Activated B cell treated with CpG ODN at 0.5 μM for 24 hours (primary cell): ENCODE results near the gene CSNK2A1. TPM values are rescaled to one million over a fixed set of nuclear protein-coding genes. Genes with fewer than 3 reads are reported as not detected.

Source experiments
- ATAC-seq: fragments of 200-7000 bp; cut with Tn5 transposase; one replicate; pipeline ENCODE4 v1.10.0; 2021; ENCODE audit warnings: low read depth, mild to moderate bottlenecking, moderate library complexity
- CTCF ChIA-PET: fragments of 350-600 bp; sonication (Branson Sonifier 250); formaldehyde crosslinking; loops from one replicate; lab custom pipeline; 2021; ENCODE audit warnings: antibody characterized with exemption; lab: Charles Lee
- POLR2A ChIA-PET: fragments of 350-600 bp; sonication (Branson Sonifier 250); formaldehyde crosslinking; loops from one replicate; lab custom pipeline; 2021; ENCODE audit warnings: antibody characterized with exemption; lab: Charles Lee
- DNase-seq: peaks from one replicate; pipeline ENCODE4 v3.0.0; 2022
- H3K27ac Mint-ChIP-seq: one replicate; pipeline ENCODE4 v1.8.0; 2020; ENCODE audit warnings: mixed read lengths
- H3K27me3 Mint-ChIP-seq: one replicate; pipeline ENCODE4 v1.8.0; 2021; ENCODE audit warnings: mixed read lengths
- H3K36me3 Mint-ChIP-seq: one replicate; pipeline ENCODE4 v1.8.0; 2021; ENCODE audit warnings: low read depth, mixed read lengths
- H3K4me1 Mint-ChIP-seq: one replicate; pipeline ENCODE4 v1.8.0; 2021; ENCODE audit warnings: mixed read lengths
- H3K4me3 Mint-ChIP-seq: one replicate; pipeline ENCODE4 v1.8.0; 2020; ENCODE audit warnings: mild to moderate bottlenecking, mixed read lengths
- H3K9me3 Mint-ChIP-seq: one replicate; pipeline ENCODE4 v1.8.0; 2020; ENCODE audit warnings: mixed read lengths
- intact Hi-C: fragments of 100-400 bp; cut with micrococcal nuclease; formaldehyde crosslinking; loops from one replicate; pipeline ENCODE4 v1.15.1; 2024
- total RNA-seq: library from RNA; stranded (reverse); gene quantifications from 2 replicates; pipeline ENCODE4 v1.2.3, GENCODE V29; 2022
- TF ChIP-seq, protein P1 (sequence below): fragments of 200-600 bp; IDR thresholded peaks from one replicate; pipeline ENCODE4 v1.8.0; 2022; ENCODE audit warnings: antibody characterized with exemption, mild to moderate bottlenecking

The CSNK2A1 gene
- total RNA-seq, 1 donor from 2014 or later, result 140 TPM

DNA sequence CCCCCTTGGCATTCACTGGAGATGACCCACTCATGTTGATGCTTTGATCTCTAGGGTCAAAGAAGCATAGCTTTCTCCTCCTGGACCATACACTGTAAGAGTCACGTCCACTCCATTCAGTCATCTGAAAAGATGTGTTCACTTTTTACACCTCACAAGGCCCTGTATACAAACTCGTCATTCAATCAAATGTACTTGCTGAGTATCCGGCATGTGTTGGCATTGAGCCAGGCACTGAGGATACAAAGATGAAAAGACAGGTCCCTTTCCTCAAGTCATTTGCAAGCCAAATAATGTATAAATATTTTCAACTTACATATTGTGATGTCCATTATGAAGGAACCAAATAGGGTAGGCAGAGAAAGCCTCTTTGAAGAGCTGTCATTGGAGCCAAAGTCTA, 32.6 kb upstream of the CSNK2A1 start:
- TF ChIP-seq, protein P1, sequence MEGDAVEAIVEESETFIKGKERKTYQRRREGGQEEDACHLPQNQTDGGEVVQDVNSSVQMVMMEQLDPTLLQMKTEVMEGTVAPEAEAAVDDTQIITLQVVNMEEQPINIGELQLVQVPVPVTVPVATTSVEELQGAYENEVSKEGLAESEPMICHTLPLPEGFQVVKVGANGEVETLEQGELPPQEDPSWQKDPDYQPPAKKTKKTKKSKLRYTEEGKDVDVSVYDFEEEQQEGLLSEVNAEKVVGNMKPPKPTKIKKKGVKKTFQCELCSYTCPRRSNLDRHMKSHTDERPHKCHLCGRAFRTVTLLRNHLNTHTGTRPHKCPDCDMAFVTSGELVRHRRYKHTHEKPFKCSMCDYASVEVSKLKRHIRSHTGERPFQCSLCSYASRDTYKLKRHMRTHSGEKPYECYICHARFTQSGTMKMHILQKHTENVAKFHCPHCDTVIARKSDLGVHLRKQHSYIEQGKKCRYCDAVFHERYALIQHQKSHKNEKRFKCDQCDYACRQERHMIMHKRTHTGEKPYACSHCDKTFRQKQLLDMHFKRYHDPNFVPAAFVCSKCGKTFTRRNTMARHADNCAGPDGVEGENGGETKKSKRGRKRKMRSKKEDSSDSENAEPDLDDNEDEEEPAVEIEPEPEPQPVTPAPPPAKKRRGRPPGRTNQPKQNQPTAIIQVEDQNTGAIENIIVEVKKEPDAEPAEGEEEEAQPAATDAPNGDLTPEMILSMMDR, result no peak
- ChIA-PET POLR2A (no interaction called here), CTCF (no interaction called here)
- Mint-ChIP-seq H3K36me3 (no peaks in the 10 kb centered on the region), H3K27ac (no peak overlapping the region), H3K4me3 (no peak overlapping the region), H3K4me1 (no peaks in the 10 kb centered on the region), H3K27me3 (peaks cover 27% of the 10 kb centered on the region), H3K9me3 (no peaks in the 10 kb centered on the region)
- DNase-seq, result no peak
- intact Hi-C loops, result no loop called here
- ATAC-seq, result no peak

- intact Hi-C loops, result no loop called here
- H3K9me3 Mint-ChIP-seq, result no peaks in the 10 kb centered on the region
- no peaks in the 10 kb centered on the region for H3K36me3 Mint-ChIP-seq
- TF ChIP-seq, protein P1, result no peak
- peaks cover 27% of the 10 kb centered on the region for H3K27me3 Mint-ChIP-seq
- POLR2A ChIA-PET, result no interaction called here
- ATAC-seq (no peak), DNase-seq (no peak)
- no peak overlapping the region for H3K4me3 Mint-ChIP-seq
- H3K27ac Mint-ChIP-seq, result no peak overlapping the region
- no peaks in the 10 kb centered on the region for H3K4me1 Mint-ChIP-seq
- CTCF ChIA-PET, result no interaction called here
Observed at GRCh38 chr20:575230-575629, 31.6 kb upstream of the CSNK2A1 start.

GRCh38 chr20:574297-574942, 30.8 kb upstream of the CSNK2A1 start:
- no peaks in the 10 kb centered on the region for H3K4me1 Mint-ChIP-seq
- no peak overlapping the region for H3K4me3 Mint-ChIP-seq
- TF ChIP-seq, protein P1, result no peak
- ATAC-seq (no peak), DNase-seq (no peak)
- H3K9me3 Mint-ChIP-seq, result no peaks in the 10 kb centered on the region
- no peaks in the 10 kb centered on the region for H3K36me3 Mint-ChIP-seq
- H3K27ac Mint-ChIP-seq, result no peak overlapping the region
- ChIA-PET POLR2A (no interaction called here), CTCF (no interaction called here)
- intact Hi-C loops, result no loop called here
- H3K27me3 Mint-ChIP-seq, result peaks cover 27% of the 10 kb centered on the region

DNA sequence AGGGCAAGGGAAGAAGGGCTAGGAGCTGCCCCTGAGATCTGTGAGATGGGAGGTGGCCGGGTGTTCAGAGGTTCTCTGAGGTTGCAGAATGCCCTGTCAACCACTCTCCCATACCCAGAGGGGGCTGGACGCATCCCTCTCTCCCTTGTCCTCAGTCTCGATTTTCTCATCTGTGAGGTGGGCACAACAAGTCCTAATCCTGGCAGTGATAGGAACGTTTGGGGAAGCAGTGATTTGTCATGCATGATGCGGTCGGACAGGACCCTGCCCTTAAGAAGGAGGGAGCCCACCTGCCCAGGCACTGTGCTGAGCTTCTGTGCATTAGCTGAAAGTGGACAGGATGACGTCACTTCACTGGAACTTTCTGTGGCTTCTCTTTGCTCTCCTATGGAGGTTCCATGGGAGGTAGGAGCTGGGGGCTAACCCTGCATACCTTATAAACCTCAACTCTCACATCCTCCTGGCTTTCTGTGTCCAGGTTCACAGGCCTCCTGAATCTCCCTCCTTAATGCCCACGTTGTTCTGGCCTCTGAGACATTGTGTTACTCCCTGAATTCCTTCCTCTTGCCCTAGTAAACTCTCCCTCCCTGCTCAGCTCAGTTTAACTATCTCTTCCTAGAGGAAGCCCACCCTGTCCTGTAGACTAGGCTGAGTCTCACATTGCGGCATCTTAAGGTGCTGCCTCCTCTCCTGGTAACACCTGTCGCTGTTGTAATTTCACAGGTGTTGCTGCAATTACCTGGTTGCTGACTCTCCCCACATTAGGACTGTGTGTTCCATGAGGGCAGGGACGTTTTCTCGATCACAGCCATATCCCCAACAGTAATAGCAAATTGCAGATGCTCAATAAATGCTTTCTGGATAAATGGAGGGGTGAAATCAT, 30.1 kb upstream of the CSNK2A1 start:
- TF ChIP-seq, protein P1, result no peak
- intact Hi-C loops, result no loop called here
- no peak for DNase-seq
- Mint-ChIP-seq H3K4me1 (no peaks in the 10 kb centered on the region), H3K9me3 (no peaks in the 10 kb centered on the region), H3K36me3 (no peaks in the 10 kb centered on the region), H3K27me3 (peaks cover 28% of the 10 kb centered on the region), H3K27ac (no peak overlapping the region), H3K4me3 (no peak overlapping the region)
- POLR2A ChIA-PET, result no interaction called here
- CTCF ChIA-PET, result no interaction called here
- no peak for ATAC-seq

DNA sequence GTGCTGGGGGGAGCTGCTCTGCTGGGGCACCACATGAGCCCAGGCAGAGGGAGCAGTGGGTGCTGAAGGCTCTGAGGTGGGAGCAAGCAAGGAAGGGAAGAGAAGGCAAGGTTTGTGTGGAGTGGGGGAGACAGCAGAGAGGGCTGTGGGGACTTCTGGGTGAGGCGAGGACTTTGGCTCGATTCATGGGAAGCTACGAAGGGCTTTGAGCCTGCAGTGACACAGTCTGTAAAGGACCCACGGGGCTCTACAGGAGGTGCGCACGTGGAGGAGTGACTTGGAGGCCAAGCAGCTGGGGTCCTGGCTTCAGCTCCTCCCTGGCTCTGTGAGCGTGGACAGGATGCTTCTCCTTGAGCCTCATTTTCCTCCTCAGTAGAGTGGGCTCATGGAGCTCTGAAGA, 29.1 kb upstream of the CSNK2A1 start:
- Mint-ChIP-seq H3K36me3 (no peaks in the 10 kb centered on the region), H3K27ac (no peak overlapping the region), H3K27me3 (peaks cover 30% of the 10 kb centered on the region), H3K4me3 (no peak overlapping the region), H3K9me3 (no peaks in the 10 kb centered on the region), H3K4me1 (no peaks in the 10 kb centered on the region)
- intact Hi-C loops, result no loop called here
- ChIA-PET CTCF (no interaction called here), POLR2A (no interaction called here)
- TF ChIP-seq, protein P1, result no peak
- no peak for ATAC-seq
- DNase-seq, result no peak
